ENCODE results near the gene GABRG1.

The GABRG1 gene

DNA sequence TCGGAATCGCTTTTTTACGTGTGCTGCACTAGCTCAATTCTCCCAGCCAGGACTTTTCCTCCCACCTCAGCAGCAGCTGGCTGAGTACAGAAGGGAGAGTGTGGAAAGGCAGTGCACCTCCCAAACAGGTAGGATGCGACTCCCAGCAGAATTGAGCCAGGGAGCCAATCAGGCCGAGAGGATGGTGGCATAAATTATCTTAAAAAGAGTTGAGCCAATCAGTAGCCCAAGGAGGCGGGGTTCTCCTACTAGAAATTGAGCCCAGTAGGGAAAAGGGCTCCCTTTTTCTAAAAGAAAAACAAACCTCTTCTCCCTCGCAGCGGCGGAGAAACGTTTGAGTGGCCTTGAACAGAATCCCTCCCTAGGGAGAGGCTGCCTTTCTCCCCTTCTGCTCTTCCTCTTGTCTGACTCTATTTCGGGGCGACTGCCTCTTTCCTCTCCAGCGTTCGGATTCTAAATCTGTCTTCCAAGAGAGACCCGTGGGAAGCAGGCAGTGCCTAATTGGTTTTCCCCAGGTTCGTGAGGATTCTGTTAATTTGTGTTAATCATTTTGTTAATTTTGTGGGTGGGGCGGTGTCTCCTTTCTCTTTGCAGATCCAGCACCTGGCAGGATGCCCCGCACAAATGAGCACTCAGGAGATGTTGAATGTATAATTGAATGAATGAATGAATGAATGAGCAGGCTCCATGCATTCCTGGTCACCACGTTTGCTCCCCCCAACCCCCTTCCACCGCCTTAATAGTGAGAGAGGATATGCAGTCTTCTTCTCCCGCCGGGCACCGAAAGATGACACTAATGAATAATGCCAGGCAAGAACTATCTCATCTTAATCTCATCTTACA, at the start of gene GABRG1:
Gene GABRG1, minus strand, starts transcription at position 142 of the 843 bp plus-strand sequence. Its CDS starts 141 bp downstream, at position 1.
- no peak for DNase-seq

DNA sequence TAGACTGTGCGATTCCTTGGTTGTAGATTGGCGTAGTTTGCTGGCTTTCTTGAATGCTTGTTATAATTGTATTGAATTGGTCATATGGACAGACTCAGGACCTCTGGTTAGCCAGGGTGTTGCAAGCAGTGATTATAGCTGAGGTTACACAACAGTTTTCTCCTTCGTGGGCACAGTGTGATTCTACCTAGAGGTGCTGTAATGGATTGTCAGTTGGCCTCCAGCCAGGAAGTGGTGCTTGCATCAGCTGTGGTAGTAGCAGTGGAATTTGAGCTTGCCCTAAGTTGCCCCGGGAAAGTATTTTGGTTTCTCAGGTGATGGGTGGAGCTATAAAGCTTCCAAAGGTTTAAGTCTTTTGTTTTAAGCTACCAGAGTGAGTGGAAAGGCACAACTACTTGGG, 23.1 kb upstream of the GABRG1 start:
- no peak for DNase-seq

GRCh38 chr4:46131498-46132057, 7.7 kb upstream of the GABRG1 start:
- DNase-seq = no peak

DNA sequence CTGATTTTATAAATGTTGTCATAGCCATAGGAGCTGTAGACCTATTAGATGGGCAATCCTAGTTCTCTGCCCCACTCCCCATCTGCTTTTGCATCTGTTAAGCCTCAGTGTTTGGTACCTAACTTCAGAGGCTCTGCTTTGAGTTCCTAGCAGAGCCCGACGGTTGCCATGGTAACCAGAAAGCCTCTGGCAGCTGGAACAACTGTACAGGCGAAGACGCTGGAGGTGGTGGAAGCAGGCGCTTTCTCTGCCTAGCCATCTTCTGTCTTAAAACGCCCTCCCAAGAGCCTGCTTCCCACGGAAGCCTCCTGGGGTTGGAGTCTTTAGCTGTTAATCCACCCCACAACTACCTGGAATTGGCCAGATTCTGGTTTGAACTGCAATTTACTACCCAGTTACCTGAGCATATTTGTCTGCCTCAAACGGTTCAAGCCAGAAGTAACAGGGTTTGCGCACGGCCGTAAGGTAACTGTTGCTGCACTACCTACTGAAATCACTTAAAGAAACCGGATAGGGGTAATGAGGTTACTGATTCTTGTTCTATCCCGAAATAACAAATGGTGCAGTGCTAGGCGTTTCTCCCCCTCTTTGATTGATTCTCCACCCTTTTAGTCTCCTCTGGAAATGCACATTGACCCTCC, 1.0 kb upstream of the GABRG1 start:
- no peak for DNase-seq

DNA sequence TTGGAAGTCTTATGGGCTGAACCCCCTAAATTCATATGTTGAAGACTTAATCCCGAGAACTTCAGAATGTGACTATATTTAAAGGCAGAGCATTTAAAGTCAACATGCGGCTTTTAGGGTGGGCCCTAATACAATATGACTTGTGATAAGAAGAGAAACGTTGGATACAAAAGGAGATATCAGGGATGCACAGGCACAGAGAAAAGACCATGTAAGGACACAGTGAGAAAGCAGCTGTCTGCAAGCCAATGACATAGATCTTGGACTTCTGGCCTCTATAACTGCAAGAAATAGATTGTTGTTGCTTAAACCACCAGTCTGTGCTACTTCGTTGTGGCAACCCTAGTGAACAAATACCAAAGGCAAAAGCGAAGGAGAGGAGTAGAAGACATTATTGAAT, 42.2 kb downstream of the GABRG1 start:
- DNase-seq = peak; percentile 97

GRCh38 chr4:46081248-46081647, 42.6 kb downstream of the GABRG1 start:
- peak; percentile 82 for DNase-seq

DNA sequence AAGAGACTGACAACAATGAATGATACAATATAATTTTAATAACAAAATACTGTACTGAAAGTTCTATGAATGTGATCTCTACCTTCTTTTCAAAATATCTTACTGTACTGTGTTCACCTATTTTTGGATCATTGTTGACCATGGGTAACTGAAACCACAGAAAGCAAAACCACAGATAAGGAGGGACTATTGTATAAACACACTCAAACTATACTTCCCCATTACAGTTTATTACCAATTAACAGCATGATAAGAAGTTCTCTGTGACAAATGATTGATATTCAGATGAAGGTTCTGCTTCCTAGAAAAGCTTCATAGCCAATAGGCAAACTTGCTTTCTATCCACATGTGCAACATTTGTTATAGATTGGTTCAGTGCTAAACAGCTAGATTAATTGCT, 50.1 kb downstream of the GABRG1 start:
- DNase-seq = peak; percentile 73

DNA sequence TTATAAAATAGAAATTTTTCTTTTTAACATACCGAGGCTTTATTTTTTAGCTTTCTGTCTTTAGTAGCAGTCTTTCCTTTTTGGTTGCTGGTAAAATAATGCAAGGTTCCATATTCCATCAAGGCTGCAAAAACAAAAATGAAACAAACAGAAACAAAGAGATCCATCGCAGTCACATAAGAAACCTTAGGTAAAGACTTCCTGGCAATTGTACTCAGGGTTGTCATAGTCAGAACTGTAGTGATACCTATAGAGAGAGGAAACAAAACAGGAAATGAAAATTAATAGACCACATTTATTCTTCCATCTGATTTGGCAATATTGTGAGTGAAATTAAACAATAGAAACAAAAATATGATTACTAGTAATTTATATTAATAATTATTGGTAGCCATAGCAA, 72.5 kb downstream of the GABRG1 start:
- no peak for DNase-seq

DNA sequence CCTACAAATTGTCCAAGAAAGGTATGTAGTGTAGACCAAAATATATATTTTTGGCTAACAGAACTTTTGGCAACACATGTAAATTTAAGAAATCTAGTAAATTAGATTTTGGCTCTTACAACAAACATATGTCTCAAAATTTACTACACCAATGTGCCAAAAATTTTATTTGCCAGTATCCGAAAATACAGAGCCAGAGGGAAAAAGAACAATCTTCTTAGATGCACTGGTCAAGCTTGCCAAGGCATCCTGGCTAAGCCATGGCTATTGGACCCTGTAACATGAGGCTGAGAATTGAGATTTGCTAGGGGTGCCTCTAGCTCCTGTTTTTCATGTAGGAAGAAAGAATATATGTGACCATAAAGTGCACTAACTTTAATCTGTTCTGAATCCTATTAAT, 91.8 kb downstream of the GABRG1 start:
- DNase-seq = no peak

DNA sequence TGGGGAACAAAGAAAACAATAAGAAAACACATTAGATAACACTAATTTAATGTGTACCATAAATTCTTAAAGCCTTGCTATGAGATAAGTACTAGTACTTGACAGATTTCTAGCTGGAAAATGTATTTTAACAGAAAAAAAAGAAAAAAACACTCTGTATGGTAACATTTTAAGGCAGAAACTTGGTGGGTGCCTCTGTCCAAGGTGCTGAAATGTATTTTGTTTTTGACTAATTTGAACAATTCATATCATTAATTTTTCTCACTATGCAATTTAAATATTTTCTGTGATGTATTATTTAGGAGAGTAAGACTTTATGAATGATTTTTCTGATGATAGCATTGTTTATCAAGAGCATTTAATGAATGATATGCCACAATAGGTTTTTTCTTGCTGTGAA, 107.5 kb downstream of the GABRG1 start:
- peak; percentile 18 for DNase-seq

- DNase-seq = no peak
Measured at GRCh38 chr4:45992728-45993127, 131.1 kb downstream of the GABRG1 start.

DNA sequence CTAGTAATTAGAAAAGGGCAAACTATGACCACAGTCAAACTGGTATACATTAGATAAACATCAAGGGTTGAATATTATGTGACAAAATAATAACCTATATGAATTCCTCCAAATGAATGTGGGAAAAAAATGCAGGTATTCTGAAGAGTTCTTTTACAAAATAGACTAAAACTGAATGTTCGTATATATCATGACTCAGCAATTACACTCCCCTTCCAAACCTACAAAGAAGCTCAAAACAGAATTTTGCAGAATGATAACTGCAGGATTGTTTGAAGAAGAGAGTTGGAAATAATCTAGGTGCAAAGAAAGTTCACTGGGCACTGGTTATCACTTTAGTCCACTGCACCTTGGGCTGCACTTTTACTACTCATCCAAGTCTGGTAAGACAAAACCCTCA, 134.1 kb downstream of the GABRG1 start:
- peak; percentile 2 for DNase-seq

- no peak for DNase-seq
Measured at GRCh38 chr4:45987858-45988257, 136.0 kb downstream of the GABRG1 start.
